Brain pericyte (primary cell): ENCODE measurements around the gene SENP7.
"Not testable (repeated sequence)": the region's sequence is repeated elsewhere in the genome, so short reads cannot be mapped to it uniquely, and the experiment has no call there.

Experiments
- DNase-seq: peaks from one replicate; pipeline ENCODE4 v3.0.0-alpha.2; 2012; ENCODE audit warnings: low read depth, low spot score

Gene SENP7

DNA sequence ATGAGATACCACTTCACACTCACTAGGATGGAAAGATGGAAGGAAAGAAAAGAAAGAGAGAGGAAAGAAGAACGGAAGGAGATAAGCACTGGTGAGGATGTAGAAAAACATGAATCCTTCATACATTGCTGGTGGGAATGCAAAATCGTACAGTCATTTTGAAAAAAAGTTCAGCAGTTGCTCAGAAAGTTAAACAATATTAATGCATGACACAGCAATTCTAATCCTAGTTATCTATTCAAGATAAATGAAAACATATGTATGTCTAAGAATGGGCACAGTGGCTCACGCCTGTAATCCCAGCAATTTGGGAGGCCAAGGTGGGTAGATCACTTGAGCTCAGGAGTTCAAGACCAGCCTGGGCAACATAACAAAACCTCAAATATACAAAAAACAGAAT, 59.1 kb downstream of the SENP7 start:
- DNase-seq: no peak

DNA sequence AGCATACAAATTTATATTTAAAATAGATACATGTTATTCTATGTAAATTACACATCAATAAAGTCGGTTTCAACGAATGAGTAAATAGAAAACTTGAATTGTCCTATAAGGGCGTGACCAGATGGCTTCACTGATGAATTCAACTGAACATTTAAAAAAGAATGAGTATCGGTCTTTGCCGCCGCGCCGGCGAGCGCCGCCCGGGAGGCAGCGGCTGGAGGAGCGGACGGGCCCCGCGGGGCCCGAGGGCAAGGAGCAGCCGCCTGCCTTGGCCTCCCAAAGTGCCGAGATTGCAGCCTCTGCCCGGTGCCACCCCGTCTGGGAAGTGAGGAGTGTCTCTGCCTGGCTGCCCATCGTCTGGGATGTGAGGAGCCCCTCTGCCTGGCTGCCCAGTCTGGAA, 74.4 kb downstream of the SENP7 start:
- DNase-seq: not testable (repeated sequence)

DNA sequence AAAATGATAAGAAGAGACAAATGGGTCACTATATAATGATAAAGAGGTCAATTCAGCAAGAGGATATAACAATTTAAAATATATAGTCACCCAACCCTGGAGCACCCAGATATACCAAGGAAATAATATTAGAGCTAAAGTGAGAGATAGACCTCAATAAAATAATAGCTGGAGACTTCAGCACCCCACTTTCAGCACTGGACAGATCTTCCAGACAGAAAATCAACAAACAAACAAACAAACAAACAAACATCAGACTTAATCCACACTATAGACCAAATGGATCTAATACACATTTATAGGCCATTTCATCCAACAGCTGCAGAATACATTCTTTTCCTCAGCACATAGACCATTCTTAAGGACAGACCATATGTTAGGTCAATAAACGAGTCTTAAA, 79.4 kb downstream of the SENP7 start:
- no peak for DNase-seq

DNA sequence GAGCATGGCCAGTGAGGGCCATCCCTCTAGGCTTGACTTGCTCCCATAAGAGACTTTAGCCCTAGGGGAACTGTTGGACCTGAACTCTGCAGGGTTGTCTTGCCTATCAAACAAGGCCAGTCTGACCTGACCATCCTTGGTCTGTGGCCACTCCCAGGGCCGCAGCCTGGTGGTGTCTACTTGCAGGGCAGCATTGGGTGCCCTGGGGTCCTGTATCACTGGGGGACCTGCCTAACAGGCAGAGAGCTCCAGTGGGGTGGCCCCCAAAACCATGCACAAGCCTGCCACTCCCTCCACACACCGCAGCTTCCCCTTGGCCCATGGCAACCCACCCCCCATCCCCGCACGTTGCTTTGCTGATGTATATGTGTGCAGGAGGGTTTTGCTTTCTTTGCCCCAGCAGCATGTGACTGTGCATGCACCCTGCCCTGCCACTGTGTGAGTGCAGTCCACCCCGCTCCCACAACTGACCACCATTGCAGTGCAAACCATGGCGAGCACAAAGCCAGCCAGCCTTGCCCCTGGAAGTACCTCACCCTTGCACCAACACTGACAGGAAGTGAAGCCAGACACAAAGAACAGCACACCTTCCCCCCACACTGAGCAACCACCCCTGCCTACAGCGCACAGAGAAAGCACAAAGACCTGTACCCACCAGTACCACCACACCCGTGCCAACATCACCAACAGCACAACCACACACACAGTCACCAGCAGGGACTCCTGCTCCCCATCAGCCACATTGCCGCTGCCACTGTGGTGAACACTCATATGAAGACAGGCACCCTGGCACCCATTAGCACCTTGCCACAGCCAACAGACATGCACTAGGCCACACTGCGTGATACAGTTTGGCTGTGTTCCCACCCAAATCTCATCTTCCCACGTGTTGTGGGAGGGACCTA, 88.8 kb downstream of the SENP7 start:
- no peak for DNase-seq

DNA sequence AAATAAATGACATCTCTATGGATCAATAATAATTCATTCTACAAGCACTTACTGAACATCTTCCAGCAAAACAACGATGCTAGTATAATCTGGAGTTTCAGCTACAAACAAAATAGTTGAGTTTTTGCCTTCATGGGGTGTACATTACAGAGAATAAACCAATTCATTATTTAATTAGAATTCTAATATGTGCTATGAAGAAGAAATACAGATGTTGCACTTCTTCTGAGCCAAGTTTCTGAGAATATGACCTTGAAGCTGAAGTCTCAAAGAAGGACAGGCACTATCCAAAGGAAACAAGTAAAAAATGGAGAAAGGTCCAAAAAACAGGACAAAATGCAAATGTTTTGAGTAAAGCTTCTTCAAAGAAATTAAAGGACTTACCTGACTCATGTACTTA, 94.2 kb downstream of the SENP7 start:
- no peak for DNase-seq

DNA sequence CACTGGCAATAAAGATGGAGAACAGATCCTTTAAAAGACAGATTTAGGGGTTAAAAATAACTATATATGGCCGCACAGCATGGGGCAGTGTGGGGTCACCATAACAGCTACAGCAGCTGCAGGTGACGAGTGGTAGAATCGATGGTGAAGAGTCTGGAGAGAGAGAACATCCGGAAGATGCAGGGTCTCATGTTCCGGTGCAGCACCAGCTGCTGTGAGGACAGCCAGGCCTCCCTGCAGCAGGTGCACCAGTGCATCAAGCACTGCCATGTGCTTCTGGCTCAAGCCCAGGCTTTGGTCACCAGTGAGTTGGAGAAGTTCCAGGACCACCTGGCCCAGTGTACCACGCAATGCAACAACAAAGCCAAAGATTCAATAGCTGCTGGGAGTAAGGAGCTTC, 98.9 kb downstream of the SENP7 start:
- DNase-seq: no peak

DNA sequence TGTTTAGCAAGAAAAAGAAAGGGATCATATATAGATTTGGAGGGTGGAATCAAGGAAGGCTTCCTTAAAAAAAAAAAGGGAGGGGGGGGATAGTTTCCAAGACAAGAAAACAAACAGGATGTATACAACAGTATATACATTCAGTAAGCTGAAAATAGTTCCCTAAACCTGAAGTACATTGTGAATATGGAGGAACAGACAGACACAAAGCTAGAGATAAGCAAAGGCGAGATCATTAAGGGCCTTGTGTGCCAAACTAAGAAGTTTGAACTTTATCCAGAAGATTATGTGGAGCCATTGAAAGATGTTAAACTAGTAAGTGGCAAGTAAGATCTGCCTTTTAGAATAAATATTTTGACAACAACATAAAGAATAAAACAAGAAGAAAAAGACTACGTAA, 99.4 kb downstream of the SENP7 start:
- no peak for DNase-seq

DNA sequence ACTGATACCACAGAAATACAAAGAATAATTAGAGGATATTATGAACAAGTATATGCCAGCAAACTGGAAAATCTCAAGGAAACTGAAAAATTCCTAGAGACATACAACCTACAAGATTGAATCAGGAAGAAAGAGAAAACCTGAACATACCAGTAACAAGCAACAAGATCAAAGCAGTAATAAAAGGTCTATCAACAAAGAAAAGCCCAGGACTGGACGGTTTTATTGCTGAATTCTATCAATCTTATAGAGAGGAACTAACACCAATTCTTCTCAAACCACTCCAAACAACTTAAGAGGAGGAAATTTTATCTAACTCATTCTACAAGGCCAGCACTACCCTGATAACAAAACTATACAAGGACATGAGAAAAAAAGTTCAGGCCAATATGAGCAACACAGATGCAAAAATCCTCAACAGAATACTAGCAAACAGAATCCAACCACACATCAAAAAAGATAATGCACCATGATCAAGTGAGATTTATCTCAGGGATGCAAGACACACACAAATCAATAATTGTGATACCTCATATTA, 121.5 kb downstream of the SENP7 start:
- no peak for DNase-seq

DNA sequence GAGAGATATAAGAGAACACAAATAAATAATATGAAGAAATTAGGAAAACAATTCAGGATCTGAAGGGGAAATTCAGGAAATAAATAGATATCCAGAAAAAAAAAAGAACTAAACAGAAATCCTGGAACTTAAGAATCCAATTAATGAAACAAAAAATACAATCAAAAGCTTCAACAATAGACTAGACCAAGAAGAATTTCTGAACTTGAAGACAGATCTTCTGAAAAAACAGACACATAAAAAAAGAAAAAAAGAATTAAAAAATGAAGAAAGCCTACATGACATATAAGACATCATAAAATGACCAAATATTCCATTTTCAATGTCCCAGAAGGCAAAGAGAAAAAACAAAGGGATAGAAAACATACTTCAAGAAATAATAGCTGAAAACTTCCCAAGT, 124.3 kb downstream of the SENP7 start:
- DNase-seq: no peak

DNA sequence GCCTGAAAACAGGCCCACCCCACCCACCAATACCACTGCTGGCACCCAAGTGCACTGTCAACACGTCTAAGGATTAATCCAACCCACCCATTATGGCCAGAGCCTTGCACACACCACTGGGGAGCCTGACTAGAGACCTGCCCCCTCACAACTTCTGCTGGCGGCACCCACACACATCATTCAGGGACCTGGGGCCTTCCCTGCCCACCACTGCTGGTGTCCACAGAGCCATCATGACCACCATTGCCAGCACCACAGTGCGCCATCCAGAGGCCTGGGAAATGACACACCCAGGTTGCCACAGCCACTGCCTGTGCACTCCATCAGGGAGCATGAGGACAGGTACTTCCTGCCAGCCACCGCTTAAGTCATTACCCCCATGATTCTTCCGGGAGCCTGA, 125.7 kb downstream of the SENP7 start:
- no peak for DNase-seq

DNA sequence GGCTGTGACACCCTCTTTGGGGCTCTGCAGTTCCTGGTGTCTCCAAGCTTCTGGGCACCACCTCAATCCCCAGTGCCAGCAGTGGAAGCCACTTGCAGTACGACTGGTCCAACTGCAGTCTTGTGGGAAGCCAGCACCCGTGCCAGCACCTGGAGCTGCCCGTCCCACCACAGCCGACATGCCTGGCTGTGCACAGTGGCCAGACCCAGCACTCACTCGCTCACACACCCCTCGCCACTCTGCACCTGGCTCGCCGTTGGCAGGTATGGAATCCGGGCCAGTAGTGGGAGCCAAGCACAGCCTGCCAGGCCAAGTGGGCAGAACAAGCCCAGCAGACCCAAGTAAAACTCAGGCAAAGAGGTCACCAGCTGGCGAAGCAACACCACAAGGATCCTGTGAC, 128.6 kb downstream of the SENP7 start:
- DNase-seq: no peak

DNA sequence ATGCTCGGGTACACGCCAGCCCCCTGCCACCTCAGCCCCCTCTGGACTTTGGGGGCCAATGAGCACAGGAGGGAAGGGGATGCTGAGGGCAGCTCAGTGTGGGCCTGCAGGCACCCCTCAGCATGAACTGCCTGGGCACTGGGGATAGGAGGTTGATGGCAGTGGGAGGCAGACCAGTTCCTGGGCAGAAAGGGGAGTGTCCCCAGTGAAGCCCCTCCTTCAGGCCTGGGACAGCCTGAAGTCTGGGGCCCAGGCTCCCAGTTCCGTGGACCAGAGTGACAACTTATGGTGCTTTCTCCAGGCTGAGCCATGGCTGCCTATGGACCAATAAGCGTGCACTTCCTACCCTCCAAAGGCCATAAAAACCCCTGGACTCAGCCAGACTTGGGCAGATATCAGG, 129.4 kb downstream of the SENP7 start:
- DNase-seq: no peak

DNA sequence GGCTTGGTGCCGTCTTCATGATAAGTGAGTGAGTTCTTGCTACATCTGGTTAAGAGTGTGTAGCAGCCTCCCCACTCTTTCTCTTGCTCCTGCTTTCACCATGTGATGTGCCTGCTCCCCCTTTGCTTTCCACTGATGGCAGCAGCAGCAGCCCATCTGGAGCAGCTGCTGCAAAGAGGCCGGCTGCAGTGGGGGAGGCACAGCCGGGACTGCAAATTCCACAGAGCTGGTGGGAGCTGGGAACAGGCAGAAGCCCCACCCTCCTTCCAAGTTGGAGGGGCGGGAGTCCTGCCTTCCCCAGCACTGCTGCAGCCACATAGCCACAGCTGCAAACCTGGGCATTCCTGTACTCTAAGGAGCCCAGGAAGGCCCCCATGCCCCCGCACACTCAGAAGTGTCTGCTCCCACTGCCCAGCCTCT, 129.8 kb downstream of the SENP7 start:
- no peak for DNase-seq

DNA sequence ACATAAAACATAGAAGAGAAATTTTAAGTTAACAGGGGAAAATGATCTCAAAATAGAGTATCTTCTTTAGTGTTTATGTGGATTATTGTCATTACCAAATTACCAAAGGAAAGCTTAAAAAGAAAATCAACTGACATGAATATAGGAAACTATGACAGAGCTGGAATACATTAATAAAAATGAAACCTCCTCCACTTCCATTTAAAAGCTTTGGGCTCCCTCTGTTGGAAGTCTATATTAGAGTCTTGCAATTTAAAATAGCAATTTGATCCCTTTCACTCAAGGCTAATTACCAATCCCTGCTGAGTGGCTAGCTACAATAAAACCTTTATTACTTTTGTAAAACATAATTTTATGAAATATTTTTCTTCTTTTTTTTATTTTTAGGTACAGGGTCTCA, 131.2 kb downstream of the SENP7 start:
- no peak for DNase-seq

DNA sequence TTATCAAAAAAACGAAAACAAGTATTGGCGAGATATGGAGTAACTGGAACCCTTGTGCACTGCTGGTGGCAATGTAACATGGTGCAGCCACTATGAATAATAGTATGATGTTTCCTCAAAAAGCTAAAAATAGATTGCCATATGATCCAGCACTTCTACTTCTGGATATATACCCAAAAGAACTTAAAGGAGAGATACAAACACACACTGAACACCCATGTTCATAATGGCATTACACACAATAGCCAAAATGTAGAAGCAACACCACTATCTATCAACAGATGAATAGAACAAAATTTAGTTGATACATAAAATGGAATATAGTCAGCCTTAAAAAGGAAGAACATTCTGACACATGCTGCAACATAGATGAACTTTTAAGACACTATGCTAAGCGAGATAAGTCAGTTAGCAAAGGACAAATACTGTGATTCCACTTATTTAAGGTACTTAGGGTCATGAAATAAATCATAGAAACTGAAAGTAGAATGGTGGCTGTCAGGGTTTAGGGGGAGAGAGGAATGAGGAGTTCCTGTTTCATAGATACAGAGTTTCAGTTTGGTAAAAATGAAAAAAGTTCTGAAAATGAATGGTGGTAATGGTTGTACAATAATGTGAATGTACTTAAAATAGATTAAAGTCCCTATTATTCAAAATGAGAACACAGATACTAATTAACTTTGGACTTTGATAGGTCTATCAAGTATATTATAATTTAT, 133.2 kb downstream of the SENP7 start:
- DNase-seq: no peak

DNA sequence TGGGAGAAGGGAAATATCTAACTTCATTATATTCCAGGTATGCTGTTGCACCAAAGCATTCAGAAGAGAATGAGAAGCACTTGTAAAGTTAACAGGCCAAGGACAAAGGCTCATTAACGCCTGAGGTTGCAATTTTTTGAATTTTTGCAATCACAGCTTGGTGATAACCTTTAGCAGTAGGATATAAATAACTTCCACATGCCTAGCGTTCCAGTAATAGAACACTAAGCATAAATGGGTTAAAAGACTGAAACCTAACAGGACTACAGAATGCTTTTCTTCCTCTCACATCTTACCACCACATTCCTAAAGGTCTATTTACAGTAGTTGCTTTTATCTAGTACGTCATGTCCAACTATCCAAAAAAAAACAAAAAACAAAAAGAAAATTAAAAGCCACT, 135.2 kb downstream of the SENP7 start:
- no peak for DNase-seq

DNA sequence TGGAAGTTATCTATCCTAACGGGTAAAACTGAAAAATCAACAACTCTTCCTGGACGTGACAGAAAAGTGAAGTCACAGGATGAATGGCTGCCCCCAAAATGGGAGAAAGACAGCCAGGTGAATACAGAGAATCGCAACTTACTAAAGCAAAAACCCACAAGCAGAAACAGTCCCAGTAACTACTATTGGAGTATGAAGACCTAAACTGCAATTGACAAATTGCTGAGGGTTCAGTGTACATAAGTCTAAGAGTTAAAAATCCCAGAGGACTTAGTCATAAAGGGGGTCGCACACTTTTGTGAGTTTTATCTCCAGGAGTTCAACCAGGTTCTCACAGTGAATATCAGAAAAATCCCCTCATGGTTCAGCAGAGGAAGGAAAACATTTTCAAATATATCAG, 135.8 kb downstream of the SENP7 start:
- no peak for DNase-seq

DNA sequence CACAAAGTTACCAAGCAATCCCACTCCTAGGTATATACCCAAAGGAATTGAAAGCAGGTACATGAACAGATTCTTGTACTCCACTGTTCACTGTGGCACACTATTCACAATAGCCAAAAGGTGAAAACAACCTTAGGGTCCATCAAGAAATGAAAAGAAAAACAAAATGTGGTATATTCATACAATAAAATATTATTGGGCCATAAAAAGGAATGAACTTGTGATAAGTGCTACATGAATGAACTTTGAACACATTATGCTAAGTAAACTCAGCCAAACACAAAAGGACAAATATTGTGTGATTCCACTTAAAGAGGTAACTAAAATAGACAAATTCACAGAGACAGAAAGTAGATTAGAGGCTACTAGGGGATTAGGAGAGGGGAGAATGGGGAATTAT, 137.4 kb downstream of the SENP7 start:
- no peak for DNase-seq

DNA sequence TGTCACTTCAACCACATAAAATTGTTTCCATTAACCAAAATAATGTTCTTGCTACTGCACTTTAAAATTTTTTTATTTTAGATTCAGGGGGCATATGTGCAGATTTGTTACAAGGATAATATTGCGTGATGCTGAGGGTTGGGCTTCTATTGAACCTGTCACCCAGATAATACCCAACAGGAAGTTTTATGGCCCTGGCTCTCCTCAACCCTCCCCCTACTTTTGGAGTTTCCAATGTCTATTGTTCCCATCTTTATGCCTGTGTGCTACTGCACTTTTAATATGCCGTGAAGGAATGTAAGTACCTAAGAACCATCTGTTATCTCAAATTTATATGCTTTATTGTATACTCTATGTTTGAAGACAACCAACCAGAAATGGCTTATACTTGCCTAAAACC, 150.6 kb downstream of the SENP7 start:
- no peak for DNase-seq

DNA sequence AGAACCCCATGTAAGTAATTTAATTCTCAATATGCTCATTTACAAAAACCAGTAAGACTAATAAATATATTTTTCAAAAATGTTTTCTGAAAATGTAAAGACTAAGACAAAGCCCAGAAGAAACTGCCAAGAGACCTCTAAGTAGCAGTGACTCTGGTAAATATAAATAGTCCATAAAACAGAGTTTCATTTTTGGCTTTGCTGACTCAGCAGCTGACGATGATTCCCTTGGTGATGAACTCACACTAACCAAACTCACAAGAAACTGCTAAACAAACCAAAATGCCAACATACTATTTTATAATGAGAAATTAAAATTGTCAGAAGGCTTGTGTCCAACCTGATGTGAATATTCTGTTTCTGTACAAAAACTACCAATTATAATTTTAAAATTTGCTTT, 161.2 kb downstream of the SENP7 start:
- no peak for DNase-seq

DNA sequence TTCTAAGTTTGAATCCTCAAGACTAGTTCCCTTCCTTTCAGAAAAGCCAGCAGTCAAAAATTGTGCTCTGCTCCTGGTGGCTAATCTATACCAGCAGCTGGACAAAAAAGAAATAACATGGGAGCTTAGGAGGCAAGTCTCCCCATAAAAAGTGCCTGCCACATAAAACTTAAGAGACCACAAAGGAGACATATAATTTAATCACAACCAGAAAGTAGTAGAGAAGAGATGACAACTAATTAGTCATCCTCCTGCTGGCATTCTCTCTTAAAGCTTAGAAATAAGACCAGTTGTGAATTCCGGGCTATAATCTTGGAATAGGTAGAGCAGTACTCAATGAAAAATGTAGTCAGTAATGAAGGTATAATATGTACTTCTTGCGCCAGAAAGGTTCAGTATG, 172.4 kb downstream of the SENP7 start:
- DNase-seq: no peak

DNA sequence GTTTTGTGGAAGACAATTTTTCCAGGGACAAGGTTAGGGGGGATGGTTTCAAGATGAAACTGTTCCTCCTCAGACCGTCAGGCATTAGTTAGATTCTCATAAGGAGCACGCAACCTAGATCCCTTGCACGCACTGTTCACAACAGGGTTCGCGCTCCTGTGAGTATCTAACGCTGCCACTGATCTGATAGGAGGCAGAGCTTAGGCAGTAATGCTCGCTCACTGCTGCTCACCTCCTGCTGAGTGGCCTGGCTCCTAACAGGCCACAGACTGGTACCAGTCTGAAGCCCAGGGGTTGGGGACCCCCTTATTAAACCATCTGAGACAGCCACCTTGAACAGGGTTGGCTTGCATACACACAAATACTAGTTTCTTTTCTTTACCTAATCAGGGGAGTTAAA, 179.1 kb downstream of the SENP7 start:
- DNase-seq: no peak
